ENCODE measurements around the gene WDR5B. TPM values are rescaled to one million over a fixed set of nuclear protein-coding genes. Genes with fewer than 3 reads are reported as not detected.

WDR5B gene
- total RNA-seq, 1 experiment from 2014 or later, result 6.4 TPM

DNA sequence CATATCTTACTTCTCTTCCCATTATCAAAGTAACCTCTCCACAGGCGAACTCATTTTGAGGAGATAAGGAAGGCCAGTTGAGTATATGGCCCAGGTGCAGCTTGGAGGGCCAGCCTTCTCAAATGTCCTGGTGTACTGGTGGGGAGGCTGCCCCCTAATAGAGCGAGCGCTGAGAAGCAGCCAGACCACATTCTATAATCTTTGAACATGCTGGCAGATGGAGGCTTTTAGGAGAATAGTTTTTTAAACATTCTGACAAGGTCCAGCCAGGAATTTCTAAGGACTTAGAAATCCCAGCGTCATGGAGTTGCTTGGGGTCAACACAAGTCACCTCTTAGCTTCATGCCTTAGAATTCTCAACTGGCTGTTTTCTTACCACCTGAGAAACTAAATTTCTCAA is 5.8 kb downstream of the WDR5B start:
- no peak for DNase-seq (ENCODE audit: extremely low read depth, low read depth)

DNA sequence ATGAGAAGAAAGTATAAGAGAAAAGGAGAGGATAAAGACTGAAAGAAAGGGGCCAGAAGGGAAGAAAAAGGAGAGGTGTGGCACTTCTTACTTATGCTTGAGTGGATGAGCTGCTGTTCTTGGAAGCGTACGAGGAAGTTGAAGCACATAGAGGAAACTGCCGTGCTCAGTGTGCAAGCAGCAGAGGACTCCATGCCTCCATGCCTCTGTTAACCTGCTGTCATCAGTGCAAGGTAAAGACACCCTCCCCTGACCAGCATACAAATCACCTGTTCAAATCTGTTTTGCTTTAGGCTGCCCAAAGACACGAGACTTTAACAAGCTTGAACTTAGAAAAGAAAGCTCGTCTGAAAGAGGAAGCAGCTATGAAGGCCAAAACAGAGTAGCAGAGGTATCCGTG is 6.4 kb downstream of the WDR5B start:
- DNase-seq (ENCODE audit: extremely low read depth, low read depth), result no peak

DNA sequence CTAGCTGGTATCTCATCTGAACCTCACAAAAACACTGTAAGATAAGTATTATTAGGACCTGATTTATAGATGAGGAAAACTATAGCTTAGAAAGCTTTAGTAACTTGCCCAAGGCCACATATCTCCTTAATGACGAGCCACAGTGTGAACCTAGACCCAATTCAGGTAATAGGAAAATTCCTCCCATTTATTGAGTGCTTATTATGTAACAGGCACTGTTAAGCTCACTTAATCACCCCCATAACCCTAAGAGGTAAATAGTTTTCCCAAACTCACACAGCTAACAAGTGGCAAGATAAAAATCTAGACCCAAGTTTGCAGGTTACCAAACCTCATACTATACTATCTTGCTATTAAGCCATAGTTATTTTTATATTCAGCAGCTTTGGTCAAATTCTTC is 7.9 kb downstream of the WDR5B start:
- DNase-seq (ENCODE audit: extremely low read depth, low read depth), result no peak

DNA sequence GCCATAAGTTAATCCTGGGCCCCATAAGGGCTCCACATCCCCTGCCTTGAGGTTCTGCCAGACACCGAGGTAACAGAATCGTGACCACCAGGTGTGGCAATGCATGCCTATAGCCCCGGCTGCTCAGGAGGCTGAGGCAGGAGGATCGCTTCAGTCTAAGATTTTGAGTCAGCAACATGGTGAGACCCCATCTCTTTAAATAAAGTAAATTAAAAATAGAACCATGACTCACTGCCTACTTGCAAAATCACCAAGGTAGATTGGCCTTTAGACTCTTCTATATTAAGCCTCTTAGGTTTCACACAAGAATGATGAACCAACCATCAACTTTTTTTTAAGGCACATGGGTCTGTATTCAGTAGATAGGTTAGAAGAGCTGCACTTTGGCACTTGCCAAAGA is 9.7 kb downstream of the WDR5B start:
- no peak for DNase-seq (ENCODE audit: extremely low read depth, low read depth)

DNA sequence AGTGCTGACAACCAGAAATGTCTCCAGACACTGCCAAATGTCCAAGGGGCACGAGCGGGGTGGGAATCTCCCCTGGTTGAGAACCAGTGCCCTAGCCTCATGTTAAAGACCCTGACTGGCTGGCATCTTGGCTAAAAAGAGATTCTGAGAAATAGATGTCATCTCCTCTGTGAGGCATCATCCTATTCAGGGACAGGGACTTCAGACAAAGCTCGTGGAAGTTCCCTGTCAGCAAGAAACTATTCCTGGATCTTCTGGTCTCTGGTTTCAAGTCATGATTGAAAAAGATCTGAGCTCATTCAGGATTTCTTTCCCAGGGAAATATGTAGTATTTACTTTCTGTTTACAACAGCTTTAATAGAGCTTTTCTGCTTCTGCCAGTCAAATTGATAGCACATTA is 10.8 kb downstream of the WDR5B start:
- no peak for DNase-seq (ENCODE audit: extremely low read depth, low read depth)

DNA sequence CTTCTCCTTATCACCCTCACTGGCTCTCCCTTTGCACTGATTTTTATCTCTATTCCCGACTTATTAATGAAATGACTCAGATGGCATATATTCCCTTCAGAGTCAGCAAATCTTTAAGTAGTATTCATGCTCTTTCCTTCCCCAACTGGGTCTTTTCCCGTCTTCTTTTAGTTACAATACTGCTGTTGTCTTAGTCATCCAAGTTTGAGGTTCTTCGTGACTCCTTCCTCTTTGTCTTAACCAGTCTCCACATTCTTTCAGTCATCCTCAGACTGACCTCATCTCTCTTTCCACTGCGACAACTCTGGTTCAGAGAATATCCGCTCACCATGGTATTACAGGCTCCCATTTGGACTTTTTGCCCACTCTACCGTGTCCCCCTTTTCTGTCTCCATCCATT is 12.4 kb downstream of the WDR5B start:
- DNase-seq (ENCODE audit: extremely low read depth, low read depth), result no peak

DNA sequence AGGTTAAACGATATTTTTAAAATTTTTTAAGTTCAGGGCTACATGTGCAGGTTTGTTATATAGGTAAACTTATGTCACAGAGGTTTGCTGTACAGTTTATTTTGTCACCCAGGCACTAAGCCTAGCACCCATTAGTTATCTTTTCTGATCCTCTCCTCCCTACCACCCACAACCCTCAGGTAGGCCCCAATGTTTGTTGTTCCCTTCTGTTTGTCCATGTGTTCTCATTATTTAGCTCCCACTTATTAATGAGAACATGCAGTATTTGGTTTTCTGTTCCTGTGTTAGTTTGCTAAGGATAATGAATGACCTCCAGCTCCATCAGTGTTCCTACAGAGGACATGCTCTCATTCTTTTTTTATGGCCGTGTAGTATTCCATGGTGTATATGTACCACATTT is 16.9 kb downstream of the WDR5B start:
- DNase-seq (ENCODE audit: extremely low read depth, low read depth), result no peak

DNA sequence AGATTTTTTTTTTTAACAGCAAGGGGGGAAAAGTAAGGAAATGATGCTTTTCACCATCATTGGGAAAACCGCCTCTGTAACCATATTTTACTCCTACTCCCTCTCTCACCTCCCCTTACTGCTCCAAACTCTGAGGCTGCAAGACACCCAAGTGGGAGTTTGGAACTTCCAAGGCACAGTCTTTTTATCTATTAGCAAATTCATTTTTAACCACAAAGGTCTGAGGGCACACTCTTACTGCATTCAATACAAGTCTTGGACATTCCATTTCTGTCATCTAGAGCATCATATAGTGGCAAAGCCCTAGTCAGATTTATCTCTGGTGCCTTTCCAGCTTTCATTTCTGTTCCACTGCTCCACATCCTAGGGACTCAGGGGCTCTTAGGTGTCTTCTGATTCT is 18.7 kb downstream of the WDR5B start:
- DNase-seq (ENCODE audit: extremely low read depth, low read depth), result no peak

DNA sequence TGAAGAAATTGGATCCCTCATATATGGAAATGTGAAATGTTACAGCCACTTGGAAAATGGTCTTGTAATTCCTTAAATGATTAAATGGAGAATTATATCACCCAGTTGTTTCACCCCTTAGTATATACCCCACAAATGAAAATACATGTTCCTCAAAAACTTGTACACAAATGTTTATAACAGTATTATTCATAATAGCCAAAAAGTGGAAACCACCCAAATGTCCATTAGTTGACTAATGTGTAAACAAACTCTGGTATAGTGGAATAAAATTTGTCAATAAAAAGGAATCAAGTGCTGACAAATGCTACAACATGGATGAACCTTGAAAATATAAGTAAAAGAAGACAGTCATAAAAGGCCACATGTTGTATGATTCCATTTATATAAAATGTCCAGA is 19.4 kb downstream of the WDR5B start:
- DNase-seq (ENCODE audit: extremely low read depth, low read depth), result no peak

DNA sequence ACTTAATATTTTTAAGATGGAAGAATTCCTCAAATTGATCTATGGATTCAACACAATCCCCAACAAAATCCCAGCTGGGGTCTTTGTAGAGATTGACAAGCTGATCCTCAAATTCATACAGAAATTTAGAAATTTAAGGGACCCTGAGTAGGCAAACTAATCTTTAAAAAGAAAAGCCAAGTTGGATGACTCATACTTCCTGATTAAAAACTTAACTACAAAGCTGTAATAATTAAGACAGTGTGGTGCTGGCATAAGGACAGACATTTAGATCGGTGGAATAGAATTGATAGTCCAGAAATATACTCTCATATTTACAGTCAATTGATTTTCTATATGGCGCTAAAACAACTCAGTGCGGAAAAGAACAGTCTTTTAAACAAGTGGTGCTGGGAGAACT is 20.3 kb downstream of the WDR5B start:
- no peak for DNase-seq (ENCODE audit: extremely low read depth, low read depth)

DNA sequence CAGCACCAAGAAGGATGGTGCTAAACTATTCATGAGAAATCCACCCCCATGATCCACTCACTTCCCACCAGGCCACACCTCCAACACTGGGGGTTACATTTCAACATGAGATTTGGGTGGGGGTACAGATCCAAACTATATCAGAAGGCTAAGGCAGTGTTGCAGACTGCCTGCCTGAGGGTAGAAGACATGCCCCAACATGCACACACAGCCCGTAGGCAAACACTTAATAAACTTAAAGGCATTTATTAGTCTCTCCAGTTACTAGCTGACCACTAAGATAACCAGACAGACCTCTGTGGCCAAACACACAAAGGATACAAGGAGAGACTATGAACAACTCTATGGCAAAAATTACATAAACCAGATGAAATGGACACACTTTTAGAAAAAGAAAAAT is 21.7 kb downstream of the WDR5B start:
- DNase-seq (ENCODE audit: extremely low read depth, low read depth), result no peak

DNA sequence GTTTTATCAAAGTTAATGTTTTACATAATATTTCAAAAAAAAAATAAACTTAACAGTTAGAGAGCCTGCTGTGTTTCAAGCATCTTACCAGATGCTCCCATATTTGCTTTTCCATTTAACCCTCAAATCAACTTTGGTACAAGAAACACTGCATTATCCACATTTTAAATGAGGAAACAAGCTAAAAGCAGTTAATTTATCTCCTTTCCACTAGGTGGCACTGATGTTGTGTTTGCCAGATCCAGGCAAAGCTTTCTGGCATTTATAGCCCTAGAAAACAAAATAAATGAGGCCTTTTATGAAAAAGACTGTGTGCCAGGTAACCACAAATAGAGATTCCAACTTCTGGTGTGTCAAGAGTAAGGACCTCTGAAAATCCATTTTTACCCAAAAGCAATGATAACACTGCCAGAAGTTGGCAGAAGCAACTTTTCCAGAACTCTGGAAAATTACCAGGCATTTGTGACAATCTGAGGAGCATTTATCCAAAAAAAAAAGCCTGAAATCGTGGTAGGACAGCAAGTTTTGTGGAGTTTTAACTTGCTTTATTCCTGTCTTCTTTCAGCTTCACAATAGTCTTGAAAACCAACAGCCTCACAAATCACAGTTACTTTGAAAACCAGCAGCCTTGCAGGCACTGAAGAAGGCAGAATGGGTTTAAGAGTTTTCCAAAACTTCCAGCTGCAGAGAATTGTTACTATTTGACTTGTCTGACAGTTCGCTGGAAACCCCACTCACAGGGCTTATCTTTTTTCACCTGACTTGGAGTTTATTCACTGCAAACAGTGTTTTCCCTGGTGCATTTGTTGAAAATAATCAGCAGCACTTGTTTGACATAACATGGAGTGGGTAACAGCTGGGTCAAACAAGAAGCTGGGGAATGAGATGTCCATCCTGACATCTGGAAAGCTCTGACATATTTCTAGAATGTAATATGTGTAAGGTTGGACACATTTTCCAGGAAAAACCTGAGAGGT is 22.7 kb downstream of the WDR5B start:
- peak; percentile 25 for DNase-seq (ENCODE audit: extremely low read depth, low read depth)

DNA sequence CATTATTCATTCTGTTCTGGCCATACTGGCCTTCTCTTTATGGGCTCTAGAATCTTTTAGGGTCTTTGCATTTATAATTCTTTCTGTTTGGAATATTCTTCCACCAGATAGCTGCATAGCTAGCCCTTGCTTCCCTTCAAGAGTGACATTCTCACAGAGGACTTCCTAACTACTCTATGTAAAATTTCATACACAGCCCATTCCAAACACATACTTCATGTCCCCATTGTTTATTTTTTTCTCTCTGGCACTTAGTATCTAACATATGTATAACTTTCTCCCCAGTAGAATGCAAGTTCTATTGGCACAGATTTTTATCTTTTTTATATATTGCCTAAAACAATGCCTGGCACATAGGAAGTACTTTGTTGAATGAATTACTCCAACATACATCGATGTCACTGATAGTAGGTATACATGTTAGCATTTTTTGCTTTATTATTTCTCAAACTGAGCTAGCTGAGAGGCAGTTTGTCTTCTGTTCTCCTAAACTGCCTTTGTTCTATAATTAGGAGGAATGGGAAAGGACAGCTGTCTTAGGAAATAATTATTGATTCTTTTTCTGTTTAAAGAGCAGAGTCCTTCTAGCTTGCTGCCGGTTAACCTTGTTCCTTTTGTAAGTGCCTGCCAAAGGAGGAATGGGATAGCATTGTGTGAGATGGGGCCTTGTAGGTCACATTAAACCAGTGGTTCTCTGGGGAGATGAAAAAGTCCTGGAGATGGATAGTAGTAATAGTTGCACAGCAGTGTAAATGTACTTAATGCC is 24.0 kb downstream of the WDR5B start:
- no peak for DNase-seq (ENCODE audit: extremely low read depth, low read depth)

DNA sequence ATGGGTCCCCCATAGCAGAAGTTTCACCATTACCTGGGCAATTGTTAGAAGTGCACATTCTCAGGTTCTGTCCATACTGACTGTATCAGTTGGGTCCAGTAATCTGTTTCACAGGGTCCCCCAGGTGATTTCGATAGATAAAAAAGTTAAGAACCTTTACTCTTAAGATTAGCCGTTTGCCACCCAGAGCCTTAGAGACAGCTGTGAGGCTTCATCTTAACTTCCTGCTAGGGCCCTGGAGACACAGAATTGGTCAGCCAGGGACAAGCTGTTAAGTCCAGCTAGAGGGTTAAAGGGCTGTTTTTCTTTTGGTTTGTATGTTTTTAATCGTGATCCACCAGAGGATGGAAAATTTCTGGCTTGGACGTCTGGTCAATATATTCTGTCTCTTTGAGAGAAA is 25.2 kb downstream of the WDR5B start:
- DNase-seq (ENCODE audit: extremely low read depth, low read depth), result no peak

DNA sequence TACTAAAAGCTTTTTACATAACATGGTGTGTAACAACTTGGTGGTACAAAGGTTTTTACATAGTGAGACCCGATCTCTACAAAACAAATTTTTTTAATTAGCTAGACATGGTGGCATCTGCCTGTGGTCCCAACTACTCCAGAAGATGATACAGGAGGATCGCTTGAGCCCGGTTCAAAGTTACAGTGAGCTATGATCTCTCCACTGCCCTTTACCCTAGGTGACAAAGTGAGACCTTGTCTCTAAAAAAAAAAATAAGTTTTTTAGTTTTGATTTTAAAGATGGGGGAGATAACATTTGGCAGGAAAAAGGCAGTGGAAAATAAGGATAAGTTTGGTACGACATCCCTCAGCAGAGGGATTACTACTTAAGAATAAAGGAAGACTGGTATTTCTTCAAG is 26.0 kb downstream of the WDR5B start:
- DNase-seq (ENCODE audit: extremely low read depth, low read depth), result no peak

DNA sequence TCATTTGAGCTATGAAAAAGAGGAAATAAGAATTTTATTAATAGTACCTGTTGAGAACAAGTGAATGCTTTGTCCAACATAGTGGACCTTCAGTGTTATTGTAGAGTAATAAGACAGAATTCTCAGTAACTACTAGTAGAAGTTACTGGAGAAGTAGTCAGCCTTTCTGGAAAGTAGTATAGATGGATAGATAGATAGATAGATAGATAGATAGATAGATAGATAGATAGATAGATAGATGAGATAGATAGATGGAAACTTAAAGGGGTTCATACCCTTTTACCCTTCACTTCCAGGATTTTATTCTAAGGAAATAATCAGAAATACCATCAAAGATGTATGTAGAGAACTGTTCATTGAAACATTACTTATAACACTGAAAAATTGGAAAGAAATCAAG is 26.7 kb downstream of the WDR5B start:
- DNase-seq (ENCODE audit: extremely low read depth, low read depth), result no peak

DNA sequence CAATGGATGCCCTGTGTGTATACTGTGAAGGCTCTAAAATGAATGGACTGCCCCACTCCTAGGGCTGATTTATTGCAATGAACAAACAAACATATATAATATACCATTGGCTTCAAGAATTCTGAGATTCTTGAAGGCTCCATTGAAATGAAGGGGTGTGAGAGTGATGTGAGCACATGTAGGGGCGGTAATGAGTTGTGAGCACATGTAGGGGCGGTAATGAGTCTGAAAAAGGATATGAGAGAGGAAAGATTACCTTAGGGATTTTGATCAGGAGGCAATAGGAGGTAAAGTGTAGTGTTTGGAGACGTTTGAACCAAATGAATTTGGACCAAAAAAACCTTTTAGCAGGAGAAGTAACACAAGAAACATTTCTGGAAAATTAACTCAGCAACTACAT is 28.2 kb downstream of the WDR5B start:
- DNase-seq (ENCODE audit: extremely low read depth, low read depth), result no peak

DNA sequence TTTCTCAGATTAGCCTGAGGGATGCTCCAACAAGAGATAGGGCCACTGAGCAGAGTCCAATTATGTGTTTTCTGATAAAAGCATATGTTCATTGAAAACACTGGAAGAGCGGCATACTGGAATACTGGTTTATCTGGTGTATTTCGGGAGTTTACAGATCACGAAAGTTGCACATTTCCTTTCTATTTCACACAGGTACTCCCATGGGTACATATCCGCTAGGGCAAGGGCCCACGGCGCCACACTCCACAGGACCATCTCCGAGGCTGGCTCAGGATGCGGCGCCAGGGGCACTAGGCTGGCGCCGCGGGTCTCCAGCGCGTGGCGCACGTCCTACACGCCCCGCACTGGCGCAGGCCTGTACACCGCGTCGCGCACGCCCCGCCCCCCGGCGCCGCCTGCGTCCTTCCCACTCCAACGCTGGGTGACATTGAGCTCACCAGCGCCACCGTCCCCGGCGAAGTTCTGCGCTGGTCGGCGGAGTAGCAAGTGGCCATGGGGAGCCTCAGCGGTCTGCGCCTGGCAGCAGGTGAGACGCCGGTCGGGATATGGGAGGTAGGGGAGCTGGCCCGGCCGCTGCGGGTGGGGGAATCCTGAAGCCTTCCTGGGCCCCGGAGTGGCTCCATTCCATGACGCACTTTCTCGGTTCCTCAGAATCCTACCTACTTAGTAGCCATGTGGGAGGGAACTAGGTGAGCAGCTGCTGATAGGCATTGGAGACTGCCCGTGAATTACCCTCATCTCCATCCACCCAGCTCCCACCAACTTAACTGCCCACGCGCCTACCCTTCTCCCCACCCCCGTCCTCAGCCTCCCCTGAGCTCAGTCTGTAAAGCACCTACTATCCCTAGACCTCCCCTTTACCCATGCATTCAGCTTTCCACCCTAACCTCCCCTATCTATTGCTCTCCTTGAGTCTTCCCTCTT is 31.8 kb downstream of the WDR5B start, which contains the start of gene FAM162A:
TSS of gene FAM162A (plus strand) at position 412 of the 927 bp plus-strand sequence. CDS start at position 496, 84 bp downstream.
- DNase-seq (ENCODE audit: extremely low read depth, low read depth), result peak; percentile 86

DNA sequence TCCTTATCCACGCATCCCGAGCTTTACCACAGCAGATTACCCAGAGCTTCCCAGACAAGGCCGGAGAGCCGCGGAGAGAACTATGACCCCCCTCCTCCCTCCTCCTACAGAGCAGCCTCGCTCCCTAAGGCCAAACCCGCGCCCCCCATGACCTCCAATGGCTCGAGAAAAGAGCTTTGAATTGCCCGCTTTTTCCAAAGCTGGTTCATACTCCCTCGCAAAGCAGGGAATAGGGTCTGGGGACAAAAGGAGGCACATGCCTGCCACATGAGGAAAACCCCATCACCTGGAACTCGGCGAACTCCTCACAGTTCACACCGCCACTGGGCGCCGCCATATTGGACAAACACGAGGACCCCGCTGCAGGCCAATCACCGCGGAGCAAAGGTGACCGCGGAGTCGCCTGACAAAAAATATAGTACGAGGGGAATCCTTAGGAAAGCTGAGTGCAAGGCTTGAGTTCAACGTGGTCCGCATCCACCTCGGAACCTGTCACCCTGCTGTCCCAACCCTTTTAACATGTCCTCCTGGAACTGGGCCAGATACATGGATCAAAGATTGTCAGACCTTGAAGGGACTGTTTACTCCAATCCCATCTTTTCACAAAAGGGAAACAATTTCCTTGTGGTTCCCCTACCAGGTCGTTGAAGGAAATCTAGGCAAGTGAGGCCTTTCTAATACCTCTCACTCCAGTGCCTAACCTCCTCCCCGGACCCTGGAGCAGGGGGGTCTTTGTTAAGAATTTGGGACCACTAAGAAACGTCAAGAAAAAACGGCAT is 32.8 kb downstream of the WDR5B start, which contains the start of gene MIX23:
TSS of gene MIX23 (minus strand) at position 344 of the 779 bp plus-strand sequence. CDS start at position 337, 7 bp downstream.
- peak; percentile 79 for DNase-seq (ENCODE audit: extremely low read depth, low read depth)

DNA sequence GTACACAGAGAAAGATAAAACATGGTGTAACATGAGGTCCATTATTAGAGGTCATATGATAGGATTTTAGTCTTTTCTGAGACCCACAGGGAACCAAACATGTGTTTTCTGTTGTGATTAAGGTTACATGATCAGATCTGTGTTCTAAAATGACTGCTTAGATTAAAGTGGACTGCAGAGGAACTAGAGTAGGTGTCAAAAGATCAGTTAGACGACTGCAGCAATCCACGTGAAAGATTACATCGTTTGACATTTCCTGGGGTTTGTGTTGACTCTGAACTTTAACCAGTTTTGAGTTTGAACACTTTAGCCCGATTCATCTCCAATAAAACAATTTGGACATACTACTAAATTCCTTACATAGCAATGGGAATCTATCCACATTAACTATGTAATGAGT is 37.9 kb downstream of the WDR5B start:
- DNase-seq (ENCODE audit: extremely low read depth, low read depth), result no peak

All from NCI-H460 (cell line).